ENCODE results near the gene REG1A. TPM values are rescaled to one million over a fixed set of nuclear protein-coding genes. Genes with fewer than 3 reads are reported as not detected.

The REG1A gene
- total and polyA plus RNA-seq, 2 experiments from 2014 or later = not detected

DNA sequence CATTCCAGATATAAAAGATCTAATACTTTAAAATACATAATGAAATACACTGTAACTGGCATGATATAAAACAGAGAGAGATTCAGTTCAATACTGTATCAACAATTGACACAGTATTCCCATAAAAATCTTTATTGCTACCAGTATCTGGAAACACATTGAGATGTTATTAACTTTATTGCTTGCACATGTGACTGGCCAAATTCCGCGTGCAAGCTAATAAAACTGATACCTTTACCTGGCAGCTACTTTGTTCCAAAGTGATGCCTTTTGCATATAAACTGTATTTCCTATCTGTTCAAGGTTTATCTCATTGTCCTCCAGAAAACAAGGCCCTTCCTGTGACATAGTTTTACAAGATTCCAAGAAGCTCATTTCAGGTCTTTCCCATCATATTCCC lies 17.1 kb upstream of the REG1A start:
- in situ Hi-C loops (cut with MboI) = no loop called here
- Histone ChIP-seq H3K4me2 (ENCODE audit: unreplicated experiment) (no peak overlapping the region), H4K20me1 (ENCODE audit: insufficient read depth) (no peaks in the 10 kb centered on the region), H3K27ac (no peak overlapping the region), H3K9me3 (ENCODE audit: low read depth) (peaks cover 5% of the 10 kb centered on the region), H3K4me1 (ENCODE audit: insufficient read depth) (no peaks in the 10 kb centered on the region), H3K79me2 (ENCODE audit: insufficient read depth) (no peaks in the 10 kb centered on the region), H2AFZ (no peak overlapping the region), H3K27me3 (replicated peaks; ENCODE audit: insufficient read depth) (no peaks in the 10 kb centered on the region), H3F3A (ENCODE audit: insufficient read depth) (no peaks in the 10 kb centered on the region), H3K9me2 (ENCODE audit: insufficient read depth) (no peaks in the 10 kb centered on the region), H3K9ac (no peak overlapping the region), H3K36me3 (ENCODE audit: low read depth) (no peaks in the 10 kb centered on the region), H3K4me3 (no peak overlapping the region)
- TF ChIP-seq EZH2phosphoT487 (IDR thresholded peaks at IDR 0.05; ENCODE audit: insufficient read depth, low read depth) (no peak), EZH2 (IDR thresholded peaks at IDR 0.05; ENCODE audit: insufficient read depth, poor library complexity, severe bottlenecking) (no peak)
- DNase-seq = no peak
- WGBS, 2 experiments (ENCODE audit: low coverage in 1 of 2, low lambda C conversion rate in 2 of 2, missing lambda C conversion rate in 2 of 2) = 13 to 21% methylated on average over 2 of the region's 2 CpGs

DNA sequence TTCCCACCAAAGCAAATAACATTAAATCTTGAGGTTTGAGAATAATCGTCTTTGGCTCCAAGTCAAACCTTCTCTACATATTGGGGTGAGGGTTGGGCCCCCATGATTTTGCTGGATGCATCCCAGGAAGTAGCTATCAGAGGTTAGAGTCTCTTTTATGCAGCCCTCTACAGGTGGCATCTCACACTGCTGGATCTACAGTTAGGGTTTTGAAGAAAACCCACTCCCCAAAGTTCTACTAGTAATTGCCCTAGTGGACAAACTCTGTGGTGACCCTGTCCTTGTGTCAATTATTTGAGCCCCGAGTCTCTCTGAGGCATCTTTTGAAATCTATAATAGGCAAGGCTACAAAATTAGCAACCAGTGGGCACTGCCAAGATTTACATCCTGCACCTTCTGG lies 15.0 kb upstream of the REG1A start:
- H2AFZ ChIP-seq = no peak overlapping the region
- in situ Hi-C loops (cut with MboI) = no loop called here
- DNase-seq = no peak

DNA sequence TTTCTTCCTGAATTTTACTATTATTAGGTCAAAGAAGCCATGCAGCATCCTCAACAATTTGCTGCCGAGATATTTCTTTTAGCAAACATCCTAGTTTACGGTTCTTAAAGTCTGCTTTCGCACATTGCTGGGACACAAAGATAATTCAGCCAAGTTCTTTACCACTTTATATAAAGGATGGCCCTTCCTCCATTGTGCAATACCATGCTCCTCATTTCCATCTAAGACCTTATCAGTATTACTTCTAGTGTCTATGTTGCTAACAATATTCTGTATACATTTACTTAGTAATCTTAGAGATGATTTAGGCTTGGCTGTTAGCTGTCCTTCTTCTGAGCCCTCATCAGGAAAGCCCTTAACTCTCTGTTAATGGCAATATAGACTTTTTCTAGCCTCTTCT lies 8.0 kb upstream of the REG1A start:
- no peak overlapping the region for H3K9ac ChIP-seq
- H3K4me2 ChIP-seq (ENCODE audit: unreplicated experiment) = no peak overlapping the region
- H2AFZ ChIP-seq = no peak overlapping the region
- H3K27ac ChIP-seq = no peak overlapping the region
- no peaks in the 10 kb centered on the region for H3K79me2 ChIP-seq (ENCODE audit: insufficient read depth)
- H3K9me3 ChIP-seq (ENCODE audit: low read depth) = no peaks in the 10 kb centered on the region
- 11 to 20% methylated on average over 3 of the region's 3 CpGs for WGBS, 2 experiments (ENCODE audit: low coverage in 1 of 2, low lambda C conversion rate in 2 of 2, missing lambda C conversion rate in 2 of 2)
- H3F3A ChIP-seq (ENCODE audit: insufficient read depth) = no peaks in the 10 kb centered on the region
- H4K20me1 ChIP-seq (ENCODE audit: insufficient read depth) = no peaks in the 10 kb centered on the region
- no peaks in the 10 kb centered on the region for H3K36me3 ChIP-seq (ENCODE audit: low read depth)
- no peak overlapping the region for H3K4me3 ChIP-seq
- H3K9me2 ChIP-seq (ENCODE audit: insufficient read depth) = no peaks in the 10 kb centered on the region
- in situ Hi-C loops (cut with MboI) = no loop called here
- no peaks in the 10 kb centered on the region for H3K27me3 ChIP-seq (replicated peaks; ENCODE audit: insufficient read depth)
- no peak for TF ChIP-seq EZH2phosphoT487 (IDR thresholded peaks at IDR 0.05; ENCODE audit: insufficient read depth, low read depth)
- H3K4me1 ChIP-seq (ENCODE audit: insufficient read depth) = no peaks in the 10 kb centered on the region
- DNase-seq = no peak

More for the DNA sequence above, 15.0 kb upstream of the REG1A start:
- Histone ChIP-seq H3K9ac (no peak overlapping the region), H4K20me1 (ENCODE audit: insufficient read depth) (no peaks in the 10 kb centered on the region), H3K9me3 (ENCODE audit: low read depth) (peaks cover 5% of the 10 kb centered on the region), H3K79me2 (ENCODE audit: insufficient read depth) (no peaks in the 10 kb centered on the region), H3K4me1 (ENCODE audit: insufficient read depth) (no peaks in the 10 kb centered on the region), H3K36me3 (ENCODE audit: low read depth) (no peaks in the 10 kb centered on the region), H3K9me2 (ENCODE audit: insufficient read depth) (no peaks in the 10 kb centered on the region), H3F3A (ENCODE audit: insufficient read depth) (no peaks in the 10 kb centered on the region), H3K4me3 (no peak overlapping the region), H3K27ac (no peak overlapping the region), H3K4me2 (ENCODE audit: unreplicated experiment) (no peak overlapping the region), H3K27me3 (replicated peaks; ENCODE audit: insufficient read depth) (no peaks in the 10 kb centered on the region)
- WGBS, 2 experiments (ENCODE audit: low coverage in 1 of 2, low lambda C conversion rate in 2 of 2, missing lambda C conversion rate in 2 of 2) = 10 to 20% methylated on average over 2 of the region's 2 CpGs
- no peak for TF ChIP-seq EZH2 (IDR thresholded peaks at IDR 0.05; ENCODE audit: insufficient read depth, poor library complexity, severe bottlenecking)
- no peak for TF ChIP-seq EZH2phosphoT487 (IDR thresholded peaks at IDR 0.05; ENCODE audit: insufficient read depth, low read depth)

DNA sequence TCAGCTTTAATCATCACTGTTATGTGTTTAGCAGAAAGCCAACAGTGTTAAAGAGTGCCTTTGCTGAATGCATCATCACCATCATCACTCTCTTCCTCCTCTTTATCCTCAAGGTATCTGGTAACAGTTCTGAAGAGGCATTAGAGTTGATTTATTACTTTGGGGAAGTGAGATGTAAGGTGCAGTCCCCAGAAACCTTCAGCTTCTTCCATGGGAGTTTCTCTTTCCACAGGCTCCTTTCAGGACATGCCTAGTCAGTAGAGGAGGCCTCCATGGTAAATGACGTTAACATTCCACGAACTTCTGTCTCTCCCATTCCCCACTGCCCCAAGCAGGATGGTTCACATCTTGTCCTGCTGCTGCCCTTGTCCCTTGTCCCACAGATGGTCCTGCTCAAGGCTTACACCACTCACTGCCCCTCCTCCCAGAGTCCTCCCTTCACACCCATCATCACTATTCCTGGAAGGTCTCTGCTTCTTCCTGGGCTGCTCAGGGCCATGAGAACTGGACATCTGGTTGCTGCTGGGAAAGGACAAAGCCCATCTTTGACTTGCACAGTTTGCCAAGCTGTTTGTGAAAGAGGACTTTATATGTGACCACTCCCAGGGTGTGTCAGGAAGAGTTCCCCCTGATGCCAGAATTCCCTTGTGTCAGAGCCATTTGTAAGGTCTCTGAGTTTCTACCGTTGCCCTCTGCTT lies 5.3 kb upstream of the REG1A start:
- Histone ChIP-seq H3K36me3 (ENCODE audit: low read depth) (no peaks in the 10 kb centered on the region), H3K4me1 (ENCODE audit: insufficient read depth) (no peaks in the 10 kb centered on the region), H3K4me3 (no peak overlapping the region), H3F3A (ENCODE audit: insufficient read depth) (no peaks in the 10 kb centered on the region), H3K9ac (no peak overlapping the region), H3K79me2 (ENCODE audit: insufficient read depth) (no peaks in the 10 kb centered on the region), H3K9me3 (ENCODE audit: low read depth) (no peaks in the 10 kb centered on the region), H3K4me2 (ENCODE audit: unreplicated experiment) (no peak overlapping the region), H3K9me2 (ENCODE audit: insufficient read depth) (no peaks in the 10 kb centered on the region), H2AFZ (no peak overlapping the region), H3K27ac (no peak overlapping the region), H4K20me1 (ENCODE audit: insufficient read depth) (no peaks in the 10 kb centered on the region), H3K27me3 (replicated peaks; ENCODE audit: insufficient read depth) (no peaks in the 10 kb centered on the region)
- WGBS, 2 experiments (ENCODE audit: low coverage in 1 of 2, low lambda C conversion rate in 2 of 2, missing lambda C conversion rate in 2 of 2) = 0 to 6% methylated on average over 3 of the region's 3 CpGs
- TF ChIP-seq EZH2 (IDR thresholded peaks at IDR 0.05; ENCODE audit: insufficient read depth, poor library complexity, severe bottlenecking) (no peak), EZH2phosphoT487 (IDR thresholded peaks at IDR 0.05; ENCODE audit: insufficient read depth, low read depth) (no peak)
- DNase-seq = no peak
- in situ Hi-C loops (cut with MboI) = no loop called here

Data from GM23248 (cell line).